CD4-positive, alpha-beta memory T cell (primary cell): ENCODE data around the gene SLC35B1. TPM values are rescaled to one million over a fixed set of nuclear protein-coding genes. Genes with fewer than 3 reads are reported as not detected.

Experiments used
- CTCF ChIA-PET: fragments of 350-600 bp; sonication (Branson Sonifier 250); formaldehyde crosslinking; loops from one replicate; lab custom pipeline; 2021; ENCODE audit warnings: inconsistent platforms; ENCODE audit not compliant: partially characterized antibody; lab: Charles Lee
- POLR2A ChIA-PET: fragments of 350-600 bp; sonication (Branson Sonifier 250); formaldehyde crosslinking; loops from one replicate; lab custom pipeline; 2021; ENCODE audit not compliant: partially characterized antibody; lab: Charles Lee
- DNase-seq, 5 donors: peaks; one replicate each; pipeline versions ENCODE4 v3.0.0 to v3.0.0-alpha.2; 2020 to 2022; ENCODE audit warnings: mixed read lengths in 1 of 5
- H3K27ac ChIP-seq: one replicate; pipeline ENCODE4 v1.7.0; 2013; ENCODE audit warnings: low read depth, low read length
- H3K27me3 ChIP-seq: 2 replicates; pipeline ENCODE4 v1.7.0; 2013; ENCODE audit warnings: mild to moderate bottlenecking, low read length, moderate library complexity; ENCODE audit not compliant: insufficient read depth
- H3K36me3 ChIP-seq: 2 replicates; pipeline ENCODE4 v1.7.0; 2013; ENCODE audit warnings: mild to moderate bottlenecking, low read length, moderate library complexity; ENCODE audit not compliant: insufficient read depth
- H3K4me1 ChIP-seq: 2 replicates; pipeline ENCODE4 v1.7.0; 2013; ENCODE audit warnings: mild to moderate bottlenecking, low read length, moderate library complexity; ENCODE audit not compliant: insufficient read depth
- H3K4me3 ChIP-seq, 2 donors: one replicate each; pipeline ENCODE4 v1.7.0; 2013; ENCODE audit warnings: low read length in 2 of 2, mild to moderate bottlenecking in 1 of 2
- H3K9me3 ChIP-seq, 2 donors: one replicate each; pipeline ENCODE4 v1.7.0; 2013; ENCODE audit warnings: low read length in 2 of 2, control low read depth in 1 of 2; ENCODE audit not compliant: control insufficient read depth in 1 of 2
- H3K27ac Mint-ChIP-seq, 7 donors: one replicate each; pipeline ENCODE4 v1.8.0; 2020 to 2021; ENCODE audit warnings: mixed read lengths in 7 of 7, mild to moderate bottlenecking in 6 of 7, inconsistent platforms in 3 of 7, moderate library complexity in 3 of 7
- H3K27me3 Mint-ChIP-seq, 2 donors: one replicate each; pipeline ENCODE4 v1.8.0; 2020 to 2021; ENCODE audit warnings: mixed read lengths in 2 of 2
- H3K36me3 Mint-ChIP-seq, 2 donors: one replicate each; pipeline ENCODE4 v1.8.0; 2020 to 2021; ENCODE audit warnings: mixed read lengths in 2 of 2, inconsistent platforms in 1 of 2, mild to moderate bottlenecking in 1 of 2
- H3K4me1 Mint-ChIP-seq, 4 donors: one replicate each; pipeline ENCODE4 v1.8.0; 2020 to 2021; ENCODE audit warnings: mixed read lengths in 4 of 4, mild to moderate bottlenecking in 1 of 4
- H3K4me3 Mint-ChIP-seq, 8 donors: one replicate each; pipeline ENCODE4 v1.8.0; 2020 to 2021; ENCODE audit warnings: mixed read lengths in 8 of 8, mild to moderate bottlenecking in 7 of 8, moderate library complexity in 6 of 8, inconsistent platforms in 3 of 8
- H3K9me3 Mint-ChIP-seq, 8 donors: one replicate each; pipeline ENCODE4 v1.8.0; 2020 to 2021; ENCODE audit warnings: mixed read lengths in 8 of 8, mild to moderate bottlenecking in 5 of 8, inconsistent platforms in 3 of 8, moderate library complexity in 1 of 8
- intact Hi-C: fragments of 100-400 bp; cut with micrococcal nuclease; formaldehyde crosslinking; loops from one replicate; pipeline ENCODE4 v1.15.1; 2023
- polyA plus RNA-seq, 2 donors: library from polyadenylated mRNA; unstranded; fragments of 300-500 nt; fragmentation: Illumina TruSeq; gene quantifications; one replicate each; pipeline ENCODE4 v1.2.3, GENCODE V29; 2021
- total RNA-seq, 2 experiments: library from RNA; stranded (reverse); gene quantifications; one replicate each; pipeline ENCODE4 v1.2.3, GENCODE V29; 2021

Gene SLC35B1
- total and polyA plus RNA-seq, 4 experiments from 2014 or later = 30.8 to 52.1 (median 43.6) TPM

GRCh38 chr17:49667854-49668253 lies 39.9 kb downstream of the SLC35B1 start:
- ChIA-PET CTCF (no interaction called here), POLR2A (no interaction called here)
- Mint-ChIP-seq H3K27me3 (no peaks in the 10 kb centered on the region), H3K4me3 (peak overlapping the region in 1 of 8 donors; percentile 6), H3K9me3 (no peaks in the 10 kb centered on the region), H3K27ac (peak overlapping the region in 2 of 7 donors; percentile 7 to 57), H3K4me1 (peaks cover 36 to 57% (median 48%) of the 10 kb centered on the region in 4 donors), H3K36me3 (peaks cover 20 to 39% of the 10 kb centered on the region in 2 donors)
- H3K27me3 ChIP-seq = no peaks in the 10 kb centered on the region
- intact Hi-C loops = no loop called here
- H3K36me3 ChIP-seq = no peaks in the 10 kb centered on the region
- no peak for DNase-seq
- no peaks in the 10 kb centered on the region for H3K9me3 ChIP-seq
- peaks cover 56% of the 10 kb centered on the region for H3K4me1 ChIP-seq
- H3K27ac ChIP-seq = no peak overlapping the region
- H3K4me3 ChIP-seq = no peak overlapping the region

- H3K4me1 Mint-ChIP-seq = peaks cover 30 to 48% (median 41%) of the 10 kb centered on the region in 4 donors
- H3K27me3 ChIP-seq = no peaks in the 10 kb centered on the region
- H3K9me3 ChIP-seq = no peaks in the 10 kb centered on the region
- no peaks in the 10 kb centered on the region for H3K27me3 Mint-ChIP-seq
- peaks cover 24 to 35% of the 10 kb centered on the region in 2 donors for H3K36me3 Mint-ChIP-seq
- H3K4me1 ChIP-seq = peaks cover 34% of the 10 kb centered on the region
- H3K27ac Mint-ChIP-seq = peak overlapping the region in 1 of 7 donors; percentile 54
- POLR2A ChIA-PET = no interaction called here
- H3K36me3 ChIP-seq = no peaks in the 10 kb centered on the region
- CTCF ChIA-PET = interaction anchor here (1.2 to 1.3 kb wide), 2 partner anchors 31 to 95 kb away, joined by 4 read pairs; no protein-coding TSS in a partner anchor
- H3K9me3 Mint-ChIP-seq = no peaks in the 10 kb centered on the region
- intact Hi-C loops = no loop called here
- peak overlapping the region in 1 of 8 donors; percentile 41 for H3K4me3 Mint-ChIP-seq
- DNase-seq = no peak
- H3K27ac ChIP-seq = no peak overlapping the region
- H3K4me3 ChIP-seq = no peak overlapping the region
Observed at GRCh38 chr17:49664706-49665211, 43.0 kb downstream of the SLC35B1 start.

DNA sequence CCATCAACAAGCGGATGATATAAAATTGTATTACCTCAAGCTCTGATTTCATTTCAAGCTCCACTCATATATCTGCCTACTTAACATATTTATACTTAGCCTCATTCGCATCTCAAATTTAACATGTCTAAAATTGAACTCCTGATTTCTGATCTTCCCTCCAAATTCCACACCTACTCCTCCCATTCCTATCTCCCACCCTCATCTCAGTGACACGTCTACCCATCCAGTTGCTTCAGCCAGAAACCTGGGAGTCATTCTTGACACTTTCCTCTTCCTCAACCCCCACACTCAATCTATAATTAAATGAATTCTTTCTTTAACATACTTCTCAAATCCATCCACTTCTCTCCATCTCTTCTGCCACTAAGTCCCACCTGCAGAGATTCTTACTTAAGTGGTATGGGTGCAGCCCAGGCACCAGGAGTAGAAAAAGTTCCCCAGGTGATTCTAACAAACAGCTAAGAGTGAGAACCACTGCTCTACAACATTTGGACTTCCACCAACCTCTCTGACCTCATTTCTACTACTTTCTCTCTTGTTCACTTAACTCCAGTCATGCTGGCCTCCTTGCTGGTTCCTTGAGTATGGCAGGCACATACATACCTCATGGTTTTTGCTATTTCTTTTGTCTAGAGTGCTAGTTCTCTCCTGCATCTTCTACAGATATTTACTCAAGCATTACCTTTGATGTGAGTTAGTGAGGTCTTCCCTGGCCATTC lies 47.9 kb downstream of the SLC35B1 start:
- no peaks in the 10 kb centered on the region for H3K27me3 ChIP-seq
- no peak for DNase-seq
- H3K4me1 ChIP-seq = peaks cover 34% of the 10 kb centered on the region
- Mint-ChIP-seq H3K4me3 (peak overlapping the region in 3 of 8 donors; percentile 3 to 60 (median 13)), H3K36me3 (peaks cover 25 to 42% of the 10 kb centered on the region in 2 donors), H3K27ac (peak overlapping the region in 5 of 7 donors; percentile 18 to 50 (median 31)), H3K9me3 (no peaks in the 10 kb centered on the region), H3K27me3 (no peaks in the 10 kb centered on the region), H3K4me1 (peaks cover 38 to 52% (median 47%) of the 10 kb centered on the region in 4 donors)
- CTCF ChIA-PET = interaction anchor here (2.4 kb wide), 1 partner anchor 37 kb away, joined by 10 read pairs; no protein-coding TSS in a partner anchor
- no peak overlapping the region for H3K27ac ChIP-seq
- intact Hi-C loops = no loop called here
- POLR2A ChIA-PET = interaction anchor here (0.6 kb wide), 1 partner anchor 24 kb away, joined by 3 read pairs; no protein-coding TSS in a partner anchor
- no peaks in the 10 kb centered on the region for H3K9me3 ChIP-seq
- H3K36me3 ChIP-seq = no peaks in the 10 kb centered on the region
- no peak overlapping the region for H3K4me3 ChIP-seq

GRCh38 chr17:49656247-49656646 lies 51.5 kb downstream of the SLC35B1 start:
- no peak overlapping the region for H3K4me3 ChIP-seq
- H3K4me1 ChIP-seq = peaks cover 34% of the 10 kb centered on the region
- Mint-ChIP-seq H3K4me1 (peaks cover 40 to 62% (median 49%) of the 10 kb centered on the region in 4 donors), H3K27ac (peak overlapping the region in 3 of 7 donors; percentile 22 to 59 (median 25)), H3K36me3 (peaks cover 18 to 31% of the 10 kb centered on the region in 2 donors), H3K4me3 (no peak overlapping the region), H3K9me3 (no peaks in the 10 kb centered on the region), H3K27me3 (no peaks in the 10 kb centered on the region)
- no peaks in the 10 kb centered on the region for H3K36me3 ChIP-seq
- intact Hi-C loops = no loop called here
- ChIA-PET CTCF (interaction anchor here (0.6 kb wide), 1 partner anchor 1244 kb away, joined by 3 read pairs; no protein-coding TSS in a partner anchor), POLR2A (no interaction called here)
- H3K27me3 ChIP-seq = no peaks in the 10 kb centered on the region
- H3K9me3 ChIP-seq = no peaks in the 10 kb centered on the region
- no peak overlapping the region for H3K27ac ChIP-seq
- DNase-seq = no peak

Other genes with a start within 250 kb of the SLC35B1 start
- under 1 TPM in 1 of 2 experiments, not detected in 1; 0.47 TPM for gene NGFR, start 212.7 kb downstream of the SLC35B1 start, total RNA-seq
- gene NGFR, start 212.7 kb downstream of the SLC35B1 start, polyA plus RNA-seq = not detected
- not detected for gene NXPH3, start 132.1 kb downstream of the SLC35B1 start, total RNA-seq
- not detected for gene NXPH3, start 132.1 kb downstream of the SLC35B1 start, polyA plus RNA-seq
- 10 to 100 TPM; 83.1 to 86.1 TPM for gene SPOP, start 29.9 kb downstream of the SLC35B1 start, total RNA-seq
- 100 to 1,000 TPM; 111 to 126 TPM for gene SPOP, start 29.9 kb downstream of the SLC35B1 start, polyA plus RNA-seq
- gene FAM117A, start 56.2 kb upstream of the SLC35B1 start, total RNA-seq = 100 to 1,000 TPM in 1 of 2 experiments, 10 to 100 TPM in 1; 95.1 to 102 TPM
- gene FAM117A, start 56.2 kb upstream of the SLC35B1 start, polyA plus RNA-seq = 10 to 100 TPM; 61.2 to 73.4 TPM
- 100 to 1,000 TPM; 115 to 120 TPM for gene KAT7, start 80.7 kb upstream of the SLC35B1 start, total RNA-seq
- 10 to 100 TPM; 37.6 to 55.3 TPM for gene KAT7, start 80.7 kb upstream of the SLC35B1 start, polyA plus RNA-seq
- not detected for gene TAC4, start 140.1 kb upstream of the SLC35B1 start, total RNA-seq
- gene TAC4, start 140.1 kb upstream of the SLC35B1 start, polyA plus RNA-seq = not detected